Osteocyte (in vitro differentiated cells): ENCODE data around the gene CALML3. TPM values are rescaled to one million over a fixed set of nuclear protein-coding genes. Genes with fewer than 3 reads are reported as not detected.

ENCODE experiments used
- DNase-seq: peaks from one replicate; pipeline ENCODE4 v3.0.0; 2021; ENCODE audit warnings: mixed read lengths; ENCODE audit not compliant: unreplicated experiment; ENCODE audit errors: extremely low spot score
- H3K27ac Mint-ChIP-seq: one replicate; pipeline ENCODE4 v1.8.0; 2021; ENCODE audit warnings: mild to moderate bottlenecking, mixed read lengths; ENCODE audit not compliant: unreplicated experiment
- H3K27me3 Mint-ChIP-seq: one replicate; pipeline ENCODE4 v1.8.0; 2021; ENCODE audit warnings: mixed read lengths; ENCODE audit not compliant: unreplicated experiment
- H3K36me3 Mint-ChIP-seq: one replicate; pipeline ENCODE4 v1.8.0; 2021; ENCODE audit warnings: mixed read lengths; ENCODE audit not compliant: unreplicated experiment
- H3K4me1 Mint-ChIP-seq: one replicate; pipeline ENCODE4 v1.8.0; 2021; ENCODE audit warnings: mixed read lengths; ENCODE audit not compliant: unreplicated experiment
- H3K4me3 Mint-ChIP-seq: one replicate; pipeline ENCODE4 v1.8.0; 2021; ENCODE audit warnings: mild to moderate bottlenecking, moderate library complexity, mixed read lengths; ENCODE audit not compliant: unreplicated experiment
- H3K9me3 Mint-ChIP-seq: one replicate; pipeline ENCODE4 v1.8.0; 2021; ENCODE audit warnings: mixed read lengths; ENCODE audit not compliant: unreplicated experiment
- CTCF ChIP-seq: fragments of 200-600 bp; sonication (generic); IDR thresholded peaks from 2 replicates; pipeline ENCODE4 v1.5.0; 2021; ENCODE audit warnings: antibody characterized with exemption, mild to moderate bottlenecking, moderate library complexity
- total RNA-seq: library from RNA; stranded (reverse); gene quantifications from 2 replicates; pipeline ENCODE4 v1.2.1, GENCODE V29; 2021

CALML3 gene
- total RNA-seq, 1 donor from 2014 or later: not detected

GRCh38 chr10:5538892-5539651 is 14.3 kb downstream of the CALML3 start:
- no peaks in the 10 kb centered on the region for H3K27me3 Mint-ChIP-seq
- no peak overlapping the region for H3K4me3 Mint-ChIP-seq
- H3K9me3 Mint-ChIP-seq: peaks cover 10% of the 10 kb centered on the region
- peaks cover 2% of the 10 kb centered on the region for H3K36me3 Mint-ChIP-seq
- no peak for TF ChIP-seq CTCF
- DNase-seq: no peak
- no peak overlapping the region for H3K27ac Mint-ChIP-seq
- H3K4me1 Mint-ChIP-seq: peaks cover 26% of the 10 kb centered on the region

- DNase-seq: no peak
- Mint-ChIP-seq H3K4me1 (peaks cover 24% of the 10 kb centered on the region), H3K27me3 (no peaks in the 10 kb centered on the region), H3K4me3 (no peak overlapping the region), H3K9me3 (peaks cover 10% of the 10 kb centered on the region), H3K36me3 (peaks cover 2% of the 10 kb centered on the region), H3K27ac (no peak overlapping the region)
- TF ChIP-seq CTCF: no peak
Observed at GRCh38 chr10:5540080-5540479, 15.3 kb downstream of the CALML3 start.

GRCh38 chr10:5540891-5541290 is 16.1 kb downstream of the CALML3 start:
- peaks cover 2% of the 10 kb centered on the region for H3K36me3 Mint-ChIP-seq
- H3K27ac Mint-ChIP-seq: no peak overlapping the region
- peaks cover 10% of the 10 kb centered on the region for H3K9me3 Mint-ChIP-seq
- TF ChIP-seq CTCF: no peak
- H3K4me1 Mint-ChIP-seq: peaks cover 24% of the 10 kb centered on the region
- H3K27me3 Mint-ChIP-seq: no peaks in the 10 kb centered on the region
- no peak for DNase-seq
- no peak overlapping the region for H3K4me3 Mint-ChIP-seq

- Mint-ChIP-seq H3K36me3 (peaks cover 2% of the 10 kb centered on the region), H3K4me3 (no peak overlapping the region), H3K4me1 (peaks cover 21% of the 10 kb centered on the region), H3K9me3 (peaks cover 10% of the 10 kb centered on the region), H3K27me3 (no peaks in the 10 kb centered on the region), H3K27ac (no peak overlapping the region)
- DNase-seq: no peak
- no peak for TF ChIP-seq CTCF
Observed at GRCh38 chr10:5542100-5542499, 17.3 kb downstream of the CALML3 start.

- Mint-ChIP-seq H3K4me1 (peaks cover 14% of the 10 kb centered on the region), H3K27ac (no peak overlapping the region), H3K36me3 (peaks cover 2% of the 10 kb centered on the region), H3K9me3 (peaks cover 10% of the 10 kb centered on the region), H3K27me3 (no peaks in the 10 kb centered on the region), H3K4me3 (no peak overlapping the region)
- DNase-seq: no peak
- TF ChIP-seq CTCF: no peak
Observed at GRCh38 chr10:5543623-5544022, 18.9 kb downstream of the CALML3 start.
